ENCODE measurements around the gene ERBB4. TPM values are rescaled to one million over a fixed set of nuclear protein-coding genes. Genes with fewer than 3 reads are reported as not detected.

Gene ERBB4
- total and polyA plus RNA-seq, 7 donors = 0.07 to 7.5 (median 2.0) TPM

- TF ChIP-seq CTCF (IDR thresholded peaks at IDR 0.05) = no peak
- intact Hi-C loops (cut with DNase I) = loop anchor here in 1 of 2 donors (10.0 kb wide), 1 partner anchor 663 kb away; no protein-coding TSS in a partner anchor
- ATAC-seq (no peak), DNase-seq (no peak)
- no peak overlapping the region for H3K27ac ChIP-seq
- H3K36me3 ChIP-seq (ENCODE audit: insufficient read depth in 1 of 2, low read depth in 1 of 2) = no peaks in the 10 kb centered on the region
- no peaks in the 10 kb centered on the region for H3K9me3 ChIP-seq
- H3K4me3 ChIP-seq = no peak overlapping the region
- H3K4me1 ChIP-seq = no peaks in the 10 kb centered on the region
- no peaks in the 10 kb centered on the region for H3K27me3 ChIP-seq (ENCODE audit: insufficient read depth in 3 of 3, low read length in 2 of 3)
- 74 to 77% (median 75%) methylated on average over 6 of the region's 6 CpGs for WGBS, 3 donors
Measured at GRCh38 chr2:211881449-211881848, 657.2 kb downstream of the ERBB4 start.

GRCh38 chr2:211879323-211879722 is 659.3 kb downstream of the ERBB4 start:
- Histone ChIP-seq H3K27ac (no peak overlapping the region), H3K36me3 (ENCODE audit: insufficient read depth in 1 of 2, low read depth in 1 of 2) (no peaks in the 10 kb centered on the region), H3K9me3 (no peaks in the 10 kb centered on the region), H3K27me3 (ENCODE audit: insufficient read depth in 3 of 3, low read length in 2 of 3) (no peaks in the 10 kb centered on the region), H3K4me3 (no peak overlapping the region), H3K4me1 (no peaks in the 10 kb centered on the region)
- TF ChIP-seq CTCF (IDR thresholded peaks at IDR 0.05) = peak; percentile 45
- intact Hi-C loops (cut with DNase I) = loop anchor here in 1 of 2 donors (10.0 kb wide), 1 partner anchor 665 kb away; no protein-coding TSS in a partner anchor
- DNase-seq (no peak), ATAC-seq (peak in 1 of 4 donors; percentile 72)

GRCh38 chr2:211877061-211877460 is 661.5 kb downstream of the ERBB4 start:
- Histone ChIP-seq H3K36me3 (ENCODE audit: insufficient read depth in 1 of 2, low read depth in 1 of 2) (no peaks in the 10 kb centered on the region), H3K4me3 (no peak overlapping the region), H3K9me3 (no peaks in the 10 kb centered on the region), H3K4me1 (no peaks in the 10 kb centered on the region), H3K27ac (no peak overlapping the region), H3K27me3 (ENCODE audit: insufficient read depth in 3 of 3, low read length in 2 of 3) (no peaks in the 10 kb centered on the region)
- no peak for TF ChIP-seq CTCF (IDR thresholded peaks at IDR 0.05)
- DNase-seq (no peak), ATAC-seq (no peak)
- intact Hi-C loops (cut with DNase I) = loop anchor here in 1 of 2 donors (10.0 kb wide), 1 partner anchor 668 kb away; no protein-coding TSS in a partner anchor
- 76 to 81% (median 79%) methylated on average over 4 of the region's 4 CpGs for WGBS, 3 donors

GRCh38 chr2:211875488-211875887 is 663.1 kb downstream of the ERBB4 start:
- Histone ChIP-seq H3K27me3 (ENCODE audit: insufficient read depth in 3 of 3, low read length in 2 of 3) (no peaks in the 10 kb centered on the region), H3K36me3 (ENCODE audit: insufficient read depth in 1 of 2, low read depth in 1 of 2) (no peaks in the 10 kb centered on the region), H3K4me3 (no peak overlapping the region), H3K9me3 (no peaks in the 10 kb centered on the region), H3K27ac (no peak overlapping the region), H3K4me1 (peaks cover 10% of the 10 kb centered on the region)
- intact Hi-C loops (cut with DNase I) = loop anchor here in 1 of 2 donors (10.0 kb wide), 1 partner anchor 669 kb away; no protein-coding TSS in a partner anchor
- ATAC-seq (no peak), DNase-seq (no peak)
- no peak for TF ChIP-seq CTCF (IDR thresholded peaks at IDR 0.05)

- no peak for TF ChIP-seq CTCF (IDR thresholded peaks at IDR 0.05)
- no peaks in the 10 kb centered on the region for H3K27me3 ChIP-seq (ENCODE audit: insufficient read depth in 3 of 3, low read length in 2 of 3)
- H3K27ac ChIP-seq = no peak overlapping the region
- intact Hi-C loops (cut with DNase I) = no loop called here
- H3K9me3 ChIP-seq = no peaks in the 10 kb centered on the region
- H3K4me1 ChIP-seq = peaks cover 10% of the 10 kb centered on the region
- WGBS, 3 donors = 70 to 73% (median 73%) methylated on average over 3 of the region's 3 CpGs
- DNase-seq (no peak), ATAC-seq (no peak)
- H3K4me3 ChIP-seq = no peak overlapping the region
- no peaks in the 10 kb centered on the region for H3K36me3 ChIP-seq (ENCODE audit: insufficient read depth in 1 of 2, low read depth in 1 of 2)
Measured at GRCh38 chr2:211868996-211869533, 669.5 kb downstream of the ERBB4 start.
